Measurements from ENCODE around the gene SCFD2.

The SCFD2 gene

GRCh38 chr4:52876069-52876468, 489.8 kb downstream of the SCFD2 start:
- TF ChIP-seq CTCF (IDR thresholded peaks at IDR 0.05; ENCODE audit: extremely low read depth, missing control alignments), result no peak

GRCh38 chr4:52874948-52875347, 490.9 kb downstream of the SCFD2 start:
- no peak for DNase-seq (ENCODE audit: low spot score)
- no peak for TF ChIP-seq CTCF (IDR thresholded peaks at IDR 0.05; ENCODE audit: extremely low read depth, missing control alignments)

More at GRCh38 chr4:52876069-52876468, 489.8 kb downstream of the SCFD2 start:
- no peak for DNase-seq (ENCODE audit: low spot score)

- no peak for TF ChIP-seq CTCF (IDR thresholded peaks at IDR 0.05; ENCODE audit: extremely low read depth, missing control alignments)
- no peak for DNase-seq (ENCODE audit: low spot score)
These were observed 492.0 kb downstream of the SCFD2 start for GRCh38 chr4:52873861-52874343.

- DNase-seq (ENCODE audit: low spot score), result no peak
- no peak for TF ChIP-seq CTCF (IDR thresholded peaks at IDR 0.05; ENCODE audit: extremely low read depth, missing control alignments)
These were observed 492.7 kb downstream of the SCFD2 start for GRCh38 chr4:52873191-52873590.

GRCh38 chr4:52870225-52870624, 495.6 kb downstream of the SCFD2 start:
- DNase-seq (ENCODE audit: low spot score), result no peak
- TF ChIP-seq CTCF (IDR thresholded peaks at IDR 0.05; ENCODE audit: extremely low read depth, missing control alignments), result no peak

- no peak for DNase-seq (ENCODE audit: low spot score)
- TF ChIP-seq CTCF (IDR thresholded peaks at IDR 0.05; ENCODE audit: extremely low read depth, missing control alignments), result no peak
These were observed 496.2 kb downstream of the SCFD2 start for GRCh38 chr4:52869656-52870055.

GRCh38 chr4:52869196-52869595, 496.7 kb downstream of the SCFD2 start:
- no peak for TF ChIP-seq CTCF (IDR thresholded peaks at IDR 0.05; ENCODE audit: extremely low read depth, missing control alignments)
- no peak for DNase-seq (ENCODE audit: low spot score)
